Mesodermal cell (in vitro differentiated cells): Measurements from ENCODE around the gene RNF13.

ENCODE experiments used
- H3K27ac ChIP-seq: 2 replicates; pipeline ENCODE4 v1.7.0; 2013; ENCODE audit warnings: mild to moderate bottlenecking, low read depth, low read length, moderate library complexity; ENCODE audit not compliant: severe bottlenecking
- H3K36me3 ChIP-seq: 2 replicates; pipeline ENCODE4 v1.7.1; 2013; ENCODE audit warnings: mild to moderate bottlenecking, low read length, moderate library complexity; ENCODE audit not compliant: control insufficient read depth, insufficient read depth
- H3K4me1 ChIP-seq: one replicate; pipeline ENCODE4 v1.7.1; 2013; ENCODE audit warnings: mild to moderate bottlenecking, low read length; ENCODE audit not compliant: insufficient read depth, control insufficient read depth, poor library complexity, severe bottlenecking
- H3K4me3 ChIP-seq: 2 replicates; pipeline ENCODE4 v1.7.0; 2013; ENCODE audit warnings: low read length, control low read depth, mild to moderate bottlenecking; ENCODE audit not compliant: insufficient read depth, poor library complexity, severe bottlenecking; ENCODE audit errors: extremely low read depth
- H3K9me3 ChIP-seq: 2 replicates; pipeline ENCODE4 v1.7.1; 2013; ENCODE audit warnings: mild to moderate bottlenecking, low read length, moderate library complexity; ENCODE audit not compliant: control insufficient read depth
- WGBS, 2 experiments: methylation state at CpG; one replicate each; pipeline ENCODE4 v1.1.5; 2013; ENCODE audit warnings: missing lambda C conversion rate in 2 of 2; ENCODE audit not compliant: insufficient coverage in 2 of 2; 5-methylcytosine and 5-hydroxymethylcytosine counted together

RNF13 gene

DNA sequence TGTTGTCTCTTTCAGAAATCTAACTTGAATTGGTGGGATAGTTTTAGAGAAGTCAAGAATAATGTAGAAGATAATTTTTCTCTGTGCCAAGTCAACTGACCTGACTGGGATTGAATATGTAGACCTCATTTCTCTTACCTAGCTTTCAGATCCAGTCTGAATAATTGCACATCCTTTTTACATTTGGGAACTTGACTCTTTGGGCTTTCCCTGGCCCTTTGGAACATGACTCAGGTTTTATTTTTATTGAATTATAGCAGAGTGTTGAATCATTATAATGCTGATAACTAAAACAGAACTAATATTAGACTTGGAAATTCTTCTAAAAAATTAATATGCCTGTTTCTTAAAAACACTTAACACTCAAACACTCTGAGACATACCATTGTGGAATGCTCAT lies 81.2 kb downstream of the RNF13 start:
- Histone ChIP-seq H3K4me1 (peaks cover 8% of the 10 kb centered on the region), H3K4me3 (no peak overlapping the region), H3K27ac (no peak overlapping the region), H3K9me3 (no peaks in the 10 kb centered on the region), H3K36me3 (no peaks in the 10 kb centered on the region)

GRCh38 chr3:149895339-149895738 lies 82.3 kb downstream of the RNF13 start:
- Histone ChIP-seq H3K36me3 (peaks cover 3% of the 10 kb centered on the region), H3K4me1 (peaks cover 8% of the 10 kb centered on the region), H3K4me3 (no peak overlapping the region), H3K27ac (no peak overlapping the region), H3K9me3 (no peaks in the 10 kb centered on the region)
- WGBS, 2 experiments = 80% methylated on average over 1 of the region's 1 CpG; no CpG with 5 or more reads in 1 of the 2 experiments

DNA sequence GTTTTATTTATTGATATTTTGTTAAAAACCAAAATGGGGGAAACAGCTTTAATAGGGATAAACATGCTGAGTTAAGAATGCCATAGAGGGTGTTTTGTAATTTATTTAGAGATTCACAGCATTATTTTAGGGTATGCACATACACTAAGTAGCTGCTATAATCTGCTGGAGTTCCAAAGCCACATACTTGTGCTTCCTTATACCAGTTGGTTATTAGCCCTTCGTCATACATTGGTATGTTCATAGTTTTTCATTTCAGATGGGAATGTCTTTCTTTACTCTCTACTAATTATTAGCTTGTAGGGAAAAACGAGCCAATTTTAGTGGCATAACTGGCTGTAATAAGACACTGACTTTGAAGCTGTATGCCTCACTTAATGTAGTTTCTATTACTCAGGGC lies 82.8 kb downstream of the RNF13 start:
- Histone ChIP-seq H3K36me3 (peaks cover 3% of the 10 kb centered on the region), H3K4me3 (no peak overlapping the region), H3K27ac (no peak overlapping the region), H3K4me1 (peaks cover 8% of the 10 kb centered on the region), H3K9me3 (no peaks in the 10 kb centered on the region)
- no CpG with 5 or more reads among the region's 2 CpGs for WGBS, 2 experiments

GRCh38 chr3:149898771-149899170 lies 85.8 kb downstream of the RNF13 start:
- WGBS, 2 experiments = 87 to 90% methylated on average over 2 of the region's 2 CpGs
- Histone ChIP-seq H3K9me3 (no peaks in the 10 kb centered on the region), H3K36me3 (peaks cover 3% of the 10 kb centered on the region), H3K4me3 (no peak overlapping the region), H3K27ac (peak overlapping the region; percentile 39), H3K4me1 (peaks cover 8% of the 10 kb centered on the region)

- Histone ChIP-seq H3K27ac (no peak overlapping the region), H3K4me3 (no peak overlapping the region), H3K36me3 (peaks cover 3% of the 10 kb centered on the region), H3K9me3 (no peaks in the 10 kb centered on the region), H3K4me1 (peaks cover 8% of the 10 kb centered on the region)
Measured at GRCh38 chr3:149900322-149900721, 87.3 kb downstream of the RNF13 start.

DNA sequence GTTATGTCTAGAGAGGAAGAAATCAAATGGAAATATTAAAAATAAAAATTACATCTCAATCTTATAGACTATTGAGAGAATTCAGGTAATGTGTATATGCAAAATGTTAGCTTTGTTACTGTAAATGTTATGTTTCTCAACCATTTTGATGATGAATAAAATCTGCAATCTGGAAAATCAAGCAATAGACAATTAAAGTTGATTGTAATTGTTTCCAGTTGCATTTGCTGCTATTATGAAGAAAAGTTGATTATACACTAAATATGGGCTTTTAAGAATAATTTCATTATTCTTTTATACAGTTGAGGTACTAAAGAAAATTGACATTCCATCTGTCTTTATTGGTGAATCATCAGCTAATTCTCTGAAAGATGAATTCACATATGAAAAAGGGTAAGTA lies 88.8 kb downstream of the RNF13 start:
- Histone ChIP-seq H3K36me3 (peaks cover 3% of the 10 kb centered on the region), H3K4me1 (peaks cover 8% of the 10 kb centered on the region), H3K4me3 (no peak overlapping the region), H3K9me3 (no peaks in the 10 kb centered on the region), H3K27ac (no peak overlapping the region)

DNA sequence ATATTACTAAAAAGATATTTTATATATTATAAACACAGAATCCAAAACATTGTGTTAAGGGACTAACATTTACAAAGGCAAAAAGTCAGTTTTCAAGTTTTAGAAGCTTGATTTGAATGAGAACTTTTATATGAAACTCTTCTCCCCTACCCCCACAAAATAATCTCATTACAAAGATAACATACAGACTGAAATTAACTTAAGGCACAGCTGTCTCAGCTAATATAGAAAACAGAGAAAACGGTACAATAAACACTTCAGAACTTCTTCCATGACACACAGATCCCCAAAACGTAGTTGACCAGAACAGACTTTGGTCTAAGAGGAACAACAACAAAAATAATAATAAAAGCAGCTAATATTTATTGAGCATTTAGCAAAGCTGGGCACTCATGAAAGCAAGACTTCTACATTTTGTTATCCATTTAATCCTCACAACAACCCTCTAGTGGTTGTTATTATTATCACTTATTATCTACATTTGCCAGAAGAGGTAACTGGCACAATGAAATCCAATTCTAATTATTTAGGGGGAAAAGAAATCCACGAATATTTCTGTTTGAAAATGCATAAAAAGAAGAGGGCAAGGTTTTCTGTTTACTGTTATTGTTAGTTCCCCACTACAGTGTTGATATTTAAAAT lies 89.6 kb downstream of the RNF13 start:
- 100% methylated on average over 1 of the region's 3 CpGs; no CpG with 5 or more reads in 1 of the 2 experiments for WGBS, 2 experiments
- Histone ChIP-seq H3K4me1 (peaks cover 5% of the 10 kb centered on the region), H3K4me3 (no peak overlapping the region), H3K36me3 (peaks cover 3% of the 10 kb centered on the region), H3K9me3 (no peaks in the 10 kb centered on the region), H3K27ac (no peak overlapping the region)

DNA sequence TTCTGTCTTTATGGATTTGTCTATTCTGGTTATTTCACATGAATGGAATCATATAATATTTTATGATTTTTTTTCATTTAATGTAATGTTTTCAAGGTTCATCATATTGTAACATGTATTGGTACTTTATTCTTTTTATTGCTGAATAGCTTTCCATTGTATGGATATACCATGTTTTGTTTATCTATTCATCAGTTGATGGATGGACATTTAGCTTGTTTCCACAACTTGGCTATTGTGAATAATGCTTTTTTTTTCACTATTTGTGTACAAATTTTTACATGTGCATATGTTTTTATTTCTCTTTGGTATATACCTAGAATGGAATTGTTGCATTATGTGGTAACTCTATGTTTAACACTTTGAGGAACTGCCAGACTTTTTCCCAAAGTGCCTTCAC lies 93.0 kb downstream of the RNF13 start:
- Histone ChIP-seq H3K36me3 (no peaks in the 10 kb centered on the region), H3K9me3 (no peaks in the 10 kb centered on the region), H3K4me3 (no peak overlapping the region), H3K27ac (no peak overlapping the region), H3K4me1 (no peaks in the 10 kb centered on the region)

DNA sequence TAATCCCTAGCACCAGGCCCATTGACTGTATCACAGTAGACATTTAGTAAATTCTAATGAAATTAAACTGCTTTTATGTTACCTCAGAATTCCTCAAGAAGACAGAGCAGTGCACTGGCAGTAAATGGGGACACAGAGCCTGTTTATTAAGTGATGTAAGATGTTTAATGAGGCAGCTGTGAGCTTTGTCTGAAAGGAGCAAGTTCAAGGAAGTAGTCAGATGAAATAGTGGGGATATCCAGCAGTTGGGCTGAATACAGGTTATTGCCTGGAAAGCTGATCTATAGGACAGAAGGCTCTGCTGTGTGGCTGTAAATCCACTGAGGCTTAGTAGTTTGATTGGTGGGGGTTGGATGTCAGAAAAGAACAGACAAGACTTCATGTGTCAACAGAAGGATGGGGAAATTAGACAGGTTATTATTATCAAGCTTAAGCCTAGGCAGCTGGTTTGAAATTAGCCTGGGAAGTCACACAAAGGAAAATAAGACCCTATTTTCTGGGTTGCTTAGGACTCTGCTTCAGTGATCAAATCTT lies 95.5 kb downstream of the RNF13 start:
- H3K4me1 ChIP-seq = no peaks in the 10 kb centered on the region
- no peak overlapping the region for H3K27ac ChIP-seq
- H3K36me3 ChIP-seq = no peaks in the 10 kb centered on the region

DNA sequence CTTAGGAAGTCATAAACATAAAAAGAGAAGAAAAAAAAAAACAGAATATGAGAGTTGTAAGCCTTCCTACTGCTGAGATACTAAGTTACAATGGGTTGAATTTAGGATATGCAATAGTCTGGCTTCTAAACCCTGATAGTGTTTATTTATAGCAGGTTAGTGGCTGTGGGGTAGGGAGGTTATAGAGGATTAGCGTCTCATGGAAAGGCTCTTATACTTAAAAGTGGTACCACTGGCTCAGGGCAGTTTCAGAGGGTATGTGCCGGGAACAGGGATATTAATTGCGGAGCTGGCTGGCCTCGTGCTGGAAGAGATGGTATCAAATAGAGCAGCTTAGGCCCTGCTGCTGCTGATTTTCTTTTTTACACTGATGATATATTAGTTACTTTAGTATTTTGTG lies 96.9 kb downstream of the RNF13 start:
- Histone ChIP-seq H3K27ac (no peak overlapping the region), H3K4me3 (no peak overlapping the region), H3K9me3 (no peaks in the 10 kb centered on the region), H3K4me1 (no peaks in the 10 kb centered on the region), H3K36me3 (no peaks in the 10 kb centered on the region)
- WGBS, 2 experiments = 97% methylated on average over 4 of the region's 4 CpGs

More for the DNA sequence above, 95.5 kb downstream of the RNF13 start:
- Histone ChIP-seq H3K9me3 (no peaks in the 10 kb centered on the region), H3K4me3 (no peak overlapping the region)

GRCh38 chr3:149917124-149917667 lies 104.2 kb downstream of the RNF13 start:
- no peaks in the 10 kb centered on the region for H3K9me3 ChIP-seq
- no peaks in the 10 kb centered on the region for H3K4me1 ChIP-seq
- H3K27ac ChIP-seq = no peak overlapping the region
- H3K36me3 ChIP-seq = no peaks in the 10 kb centered on the region
- no peak overlapping the region for H3K4me3 ChIP-seq
- WGBS, 2 experiments = 100% methylated on average over 1 of the region's 5 CpGs; no CpG with 5 or more reads in 1 of the 2 experiments
